ENCODE results near the gene LSP1. TPM values are rescaled to one million over a fixed set of nuclear protein-coding genes. Genes with fewer than 3 reads are reported as not detected.

Gene LSP1
- total and polyA plus RNA-seq, 2 of the 8 experiments (the other 6 are each of a cell fraction or from before 2014, with no cell fraction given), result 0.03 TPM; not detected in 1

DNA sequence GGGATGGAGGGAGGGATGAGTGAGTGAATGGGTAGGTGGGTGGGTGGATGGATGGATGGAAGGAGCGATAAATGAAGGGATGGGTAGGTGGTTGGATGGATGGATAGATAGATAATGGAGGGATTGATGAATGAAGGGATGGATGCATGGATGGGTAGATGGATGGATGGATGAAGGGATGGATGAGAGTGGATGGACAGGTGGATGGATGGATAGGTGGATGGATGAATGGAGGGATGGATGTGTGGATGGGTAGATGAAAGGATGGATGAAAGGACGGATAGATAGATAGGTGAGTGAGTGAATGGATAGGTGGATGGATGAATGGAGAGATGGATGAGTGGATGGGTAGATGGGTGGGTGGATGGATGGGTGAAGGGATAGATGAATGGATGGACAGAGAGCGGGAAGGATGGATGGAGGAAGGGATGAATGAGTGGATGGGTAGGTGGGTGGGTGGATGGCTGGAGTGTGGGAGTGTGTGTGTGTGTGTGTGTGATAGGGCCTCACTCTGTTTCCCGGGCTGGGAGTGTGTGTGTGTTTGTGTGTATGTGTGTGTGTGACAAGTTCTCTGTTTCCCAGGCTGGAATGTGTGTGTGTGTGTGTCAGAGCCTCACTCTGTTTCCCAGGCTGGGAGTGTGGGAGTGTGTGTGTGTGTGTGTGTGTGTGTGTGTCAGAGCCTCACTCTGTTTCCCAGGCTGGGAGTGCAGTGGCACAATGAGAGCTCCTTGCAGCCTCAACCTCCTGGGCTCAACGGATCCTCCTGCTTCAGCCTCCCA, 40.9 kb downstream of the LSP1 start:
- Histone ChIP-seq H3K4ac (replicated peaks; ENCODE audit: insufficient read length, low read depth, low read length) (no peak overlapping the region), H2BK5ac (ENCODE audit: low read depth, low read length) (no peak overlapping the region), H3K9ac (replicated peaks in 1 of 4; ENCODE audit: extremely low read depth in 1 of 4, low read depth in 3 of 4, low read length in 3 of 4) (no peak overlapping the region), H2BK15ac (ENCODE audit: low read length) (no peak overlapping the region), H4K20me1 (replicated peaks in 1 of 2; ENCODE audit: control insufficient read depth in 1 of 2, insufficient read depth in 2 of 2, low read length in 2 of 2) (peaks cover 0 to 4% of the 10 kb centered on the region in 2 experiments), H3K18ac (ENCODE audit: extremely low read depth, low read length) (no peak overlapping the region), H3K23me2 (ENCODE audit: low read depth, low read length) (peaks cover 15% of the 10 kb centered on the region; the same call in 1 of the 2 replicates), H3K27me3 (replicated peaks in 1 of 4; ENCODE audit: control insufficient read depth in 3 of 4, extremely low read depth in 1 of 4, insufficient read depth in 3 of 4, low read length in 3 of 4) (no peaks in the 10 kb centered on the region; a peak in 1 of 7 replicates), H2BK20ac (ENCODE audit: low read length) (no peak overlapping the region), H3K4me3 (ENCODE audit: extremely low read depth in 1 of 4, insufficient read depth in 2 of 4, low read depth in 3 of 4, low read length in 4 of 4) (no peak overlapping the region), H4K5ac (ENCODE audit: insufficient read length, low read depth, low read length) (no peak overlapping the region), H4K91ac (replicated peaks; ENCODE audit: insufficient read length, low read length) (no peak overlapping the region), H2AK5ac (ENCODE audit: low read depth, low read length) (no peak overlapping the region), H3K56ac (replicated peaks; ENCODE audit: insufficient read length, low read depth, low read length) (peak overlapping the region; percentile 30), H2BK12ac (ENCODE audit: low read depth, low read length) (no peak overlapping the region), H2BK120ac (replicated peaks; ENCODE audit: low read depth, low read length) (no peak overlapping the region), H3K79me1 (ENCODE audit: low read depth, low read length) (no peaks in the 10 kb centered on the region), H2AFZ (ENCODE audit: low read length) (no peak overlapping the region), H3K79me2 (ENCODE audit: control insufficient read depth in 1 of 2, insufficient read depth in 2 of 2, low read length in 2 of 2) (no peaks in the 10 kb centered on the region), H4K8ac (ENCODE audit: extremely low read depth, insufficient read depth, low read length) (no peak overlapping the region; the same call in 1 of the 2 replicates), H3K4me1 (replicated peaks in 1 of 4; ENCODE audit: control insufficient read depth in 3 of 4, insufficient read depth in 4 of 4, low read length in 3 of 4) (no peaks in the 10 kb centered on the region), H3K23ac (ENCODE audit: insufficient read length) (no peak overlapping the region), H3K9me3 (ENCODE audit: insufficient read depth in 2 of 2, low read depth in 1 of 2, low read length in 1 of 2) (no peaks in the 10 kb centered on the region), H3K4me2 (ENCODE audit: insufficient read depth in 1 of 2, low read depth in 2 of 2, low read length in 2 of 2) (no peak overlapping the region), H3K36me3 (ENCODE audit: control insufficient read depth in 2 of 4, insufficient read depth in 4 of 4, low read length in 3 of 4) (no peaks in the 10 kb centered on the region), H3K14ac (ENCODE audit: insufficient read length) (no peak overlapping the region), H3K27ac (ENCODE audit: low read depth, low read length) (no peak overlapping the region)
- TF ChIP-seq, protein P1, sequence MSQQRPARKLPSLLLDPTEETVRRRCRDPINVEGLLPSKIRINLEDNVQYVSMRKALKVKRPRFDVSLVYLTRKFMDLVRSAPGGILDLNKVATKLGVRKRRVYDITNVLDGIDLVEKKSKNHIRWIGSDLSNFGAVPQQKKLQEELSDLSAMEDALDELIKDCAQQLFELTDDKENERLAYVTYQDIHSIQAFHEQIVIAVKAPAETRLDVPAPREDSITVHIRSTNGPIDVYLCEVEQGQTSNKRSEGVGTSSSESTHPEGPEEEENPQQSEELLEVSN (IDR thresholded peaks at IDR 0.05), result no peak
- TF ChIP-seq NANOG (IDR thresholded peaks at IDR 0.05; ENCODE audit: insufficient read depth, low read depth, low read length, poor library complexity, severe bottlenecking) (no peak), CTBP2 (IDR thresholded peaks at IDR 0.05; ENCODE audit: borderline replicate concordance, insufficient read depth, insufficient read length, low read length) (no peak), HDAC2 (IDR thresholded peaks at IDR 0.05; ENCODE audit: borderline replicate concordance in 1 of 2, low read depth in 2 of 2, low read length in 2 of 2) (no peak), TAF1 (IDR thresholded peaks at IDR 0.05; ENCODE audit: low read depth, low read length) (no peak), TEAD4 (IDR thresholded peaks at IDR 0.05; ENCODE audit: low read depth, low read length) (no peak)
- FAIRE-seq (no peak), DNase-seq (ENCODE audit: low read depth in 1 of 2, low spot score in 2 of 2) (no peak)
- POLR2A ChIA-PET (ENCODE audit: partially characterized antibody), result interaction anchor here (0.6 kb wide), 1 partner anchor 204 kb away, joined by 3 read pairs; no protein-coding TSS in a partner anchor
- 88 to 96% methylated on average over 2 to 4 of the region's 5 CpGs for WGBS, 2 experiments (ENCODE audit: extremely low coverage in 1 of 2, insufficient coverage in 1 of 2, insufficient read length in 1 of 2, insufficient replicate concordance in 2 of 2, low coverage in 1 of 2, low lambda C conversion rate in 2 of 2, missing lambda C conversion rate in 1 of 2)
- CTCF ChIA-PET (ENCODE audit: partially characterized antibody), result no interaction called here

Measured in H1 (cell line).